ENCODE data around the gene CIROP. TPM values are rescaled to one million over a fixed set of nuclear protein-coding genes. Genes with fewer than 3 reads are reported as not detected.
A peak's percentile ranks its signal among the peaks of the same experiment; 100 is the strongest.

The CIROP gene
- total RNA-seq, 4 donors from 2014 or later = not detected

GRCh38 chr14:23063601-23064000 is 41.2 kb downstream of the CIROP start:
- TF ChIP-seq POLR2A (IDR thresholded peaks at IDR 0.05) = no peak
- TF ChIP-seq, protein P1, sequence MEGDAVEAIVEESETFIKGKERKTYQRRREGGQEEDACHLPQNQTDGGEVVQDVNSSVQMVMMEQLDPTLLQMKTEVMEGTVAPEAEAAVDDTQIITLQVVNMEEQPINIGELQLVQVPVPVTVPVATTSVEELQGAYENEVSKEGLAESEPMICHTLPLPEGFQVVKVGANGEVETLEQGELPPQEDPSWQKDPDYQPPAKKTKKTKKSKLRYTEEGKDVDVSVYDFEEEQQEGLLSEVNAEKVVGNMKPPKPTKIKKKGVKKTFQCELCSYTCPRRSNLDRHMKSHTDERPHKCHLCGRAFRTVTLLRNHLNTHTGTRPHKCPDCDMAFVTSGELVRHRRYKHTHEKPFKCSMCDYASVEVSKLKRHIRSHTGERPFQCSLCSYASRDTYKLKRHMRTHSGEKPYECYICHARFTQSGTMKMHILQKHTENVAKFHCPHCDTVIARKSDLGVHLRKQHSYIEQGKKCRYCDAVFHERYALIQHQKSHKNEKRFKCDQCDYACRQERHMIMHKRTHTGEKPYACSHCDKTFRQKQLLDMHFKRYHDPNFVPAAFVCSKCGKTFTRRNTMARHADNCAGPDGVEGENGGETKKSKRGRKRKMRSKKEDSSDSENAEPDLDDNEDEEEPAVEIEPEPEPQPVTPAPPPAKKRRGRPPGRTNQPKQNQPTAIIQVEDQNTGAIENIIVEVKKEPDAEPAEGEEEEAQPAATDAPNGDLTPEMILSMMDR (IDR thresholded peaks at IDR 0.05) = no peak
- intact Hi-C loops (cut with DNase I; ENCODE audit: low total_unique reads) = no loop called here
- no peak for DNase-seq (ENCODE audit: low spot score in 2 of 2)
- no peak overlapping the region for H3K4me3 ChIP-seq (ENCODE audit: low read depth, poor library complexity, severe bottlenecking)
- whole genome bisulfite sequencing, 2 donors = 79 to 85% methylated on average over 5 of the region's 5 CpGs

DNA sequence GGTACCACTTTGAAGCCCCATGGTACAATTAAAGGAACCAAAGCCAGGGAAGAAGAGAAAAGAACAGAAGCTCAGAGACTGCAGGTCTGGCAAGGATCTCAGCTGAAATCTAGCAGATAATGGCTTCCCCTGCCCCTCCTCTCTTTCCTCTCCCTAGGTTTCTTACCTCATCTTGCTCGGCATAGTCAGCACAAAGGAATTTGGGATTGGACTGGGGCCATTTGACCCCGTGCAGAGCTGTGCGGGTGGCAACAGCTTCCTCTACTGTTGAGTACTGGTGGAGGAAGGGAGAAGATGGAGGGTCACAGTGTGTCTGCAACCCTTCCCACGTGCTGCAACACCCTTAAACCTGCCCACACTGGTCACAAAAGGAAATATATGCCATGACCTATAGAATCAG is 42.8 kb downstream of the CIROP start:
- DNase-seq (ENCODE audit: low spot score in 2 of 2) = peak; percentile 74 to 92
- TF ChIP-seq, protein P1 (IDR thresholded peaks at IDR 0.05) = no peak
- TF ChIP-seq POLR2A (IDR thresholded peaks at IDR 0.05) = no peak
- 10 to 20% methylated on average over 4 of the region's 4 CpGs for WGBS, 2 donors
- no peak overlapping the region for H3K4me3 ChIP-seq (ENCODE audit: low read depth, poor library complexity, severe bottlenecking)
- intact Hi-C loops (cut with DNase I; ENCODE audit: low total_unique reads) = no loop called here

- peak in 1 of 2 donors; percentile 79 for DNase-seq (ENCODE audit: low spot score in 2 of 2)
- no peak overlapping the region for H3K4me3 ChIP-seq (ENCODE audit: low read depth, poor library complexity, severe bottlenecking)
- WGBS, 2 donors = 93 to 94% methylated on average over 17 of the region's 17 CpGs
- TF ChIP-seq, protein P1 (IDR thresholded peaks at IDR 0.05) = no peak
- no peak for TF ChIP-seq POLR2A (IDR thresholded peaks at IDR 0.05)
- intact Hi-C loops (cut with DNase I; ENCODE audit: low total_unique reads) = no loop called here
Measured at GRCh38 chr14:23060536-23061260, 44.1 kb downstream of the CIROP start.

DNA sequence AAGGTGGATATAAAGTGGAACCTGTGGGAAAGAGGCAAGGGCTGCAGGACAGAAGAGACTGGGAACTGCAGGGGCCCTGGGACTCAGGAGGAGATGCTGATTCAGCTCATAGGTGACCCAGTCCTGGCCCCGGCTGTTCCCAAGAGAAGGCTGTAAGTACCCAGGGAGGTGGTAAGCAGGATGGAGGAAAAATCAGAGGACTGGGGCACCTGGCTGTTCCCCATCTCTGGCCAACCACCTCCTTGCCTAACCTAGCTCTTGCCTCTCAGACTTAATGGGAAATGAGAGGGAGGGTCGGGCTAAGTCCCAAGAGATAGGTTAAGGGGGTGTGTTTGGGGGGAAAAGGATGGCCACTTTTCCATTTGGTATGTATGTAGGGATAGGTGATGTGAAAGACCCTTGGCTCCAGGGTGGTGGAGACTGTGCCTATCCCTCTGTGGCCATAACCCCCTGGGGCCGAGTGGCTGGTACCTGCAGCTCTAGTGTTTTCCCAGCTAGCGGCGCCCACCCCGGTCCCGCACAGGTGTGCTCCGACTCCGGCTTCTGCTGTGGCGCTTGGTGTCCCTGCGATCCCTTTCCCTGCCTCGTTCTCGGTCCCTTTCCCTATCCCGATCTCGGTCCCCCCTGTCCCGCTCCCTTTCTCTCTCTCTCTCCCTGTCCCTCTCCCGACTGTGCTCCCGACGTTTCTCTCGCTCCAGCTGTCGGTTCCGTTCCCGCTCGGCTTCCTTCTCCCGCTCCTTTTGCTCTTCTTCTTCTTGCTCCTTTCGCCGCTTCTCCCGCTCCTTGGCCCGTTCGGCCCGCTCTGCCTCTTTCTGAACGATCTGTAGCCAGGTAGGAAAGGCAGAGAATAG is 45.9 kb downstream of the CIROP start:
- 90% methylated on average over 32 of the region's 32 CpGs for WGBS, 2 donors
- no peak overlapping the region for H3K4me3 ChIP-seq (ENCODE audit: low read depth, poor library complexity, severe bottlenecking)
- DNase-seq (ENCODE audit: low spot score in 2 of 2) = peak in 1 of 2 donors; percentile 85
- no peak for TF ChIP-seq POLR2A (IDR thresholded peaks at IDR 0.05)
- TF ChIP-seq, protein P1 (IDR thresholded peaks at IDR 0.05) = no peak
- intact Hi-C loops (cut with DNase I; ENCODE audit: low total_unique reads) = loop anchor here (2.0 kb wide), 1 partner anchor 72 kb away; no protein-coding TSS in a partner anchor

DNA sequence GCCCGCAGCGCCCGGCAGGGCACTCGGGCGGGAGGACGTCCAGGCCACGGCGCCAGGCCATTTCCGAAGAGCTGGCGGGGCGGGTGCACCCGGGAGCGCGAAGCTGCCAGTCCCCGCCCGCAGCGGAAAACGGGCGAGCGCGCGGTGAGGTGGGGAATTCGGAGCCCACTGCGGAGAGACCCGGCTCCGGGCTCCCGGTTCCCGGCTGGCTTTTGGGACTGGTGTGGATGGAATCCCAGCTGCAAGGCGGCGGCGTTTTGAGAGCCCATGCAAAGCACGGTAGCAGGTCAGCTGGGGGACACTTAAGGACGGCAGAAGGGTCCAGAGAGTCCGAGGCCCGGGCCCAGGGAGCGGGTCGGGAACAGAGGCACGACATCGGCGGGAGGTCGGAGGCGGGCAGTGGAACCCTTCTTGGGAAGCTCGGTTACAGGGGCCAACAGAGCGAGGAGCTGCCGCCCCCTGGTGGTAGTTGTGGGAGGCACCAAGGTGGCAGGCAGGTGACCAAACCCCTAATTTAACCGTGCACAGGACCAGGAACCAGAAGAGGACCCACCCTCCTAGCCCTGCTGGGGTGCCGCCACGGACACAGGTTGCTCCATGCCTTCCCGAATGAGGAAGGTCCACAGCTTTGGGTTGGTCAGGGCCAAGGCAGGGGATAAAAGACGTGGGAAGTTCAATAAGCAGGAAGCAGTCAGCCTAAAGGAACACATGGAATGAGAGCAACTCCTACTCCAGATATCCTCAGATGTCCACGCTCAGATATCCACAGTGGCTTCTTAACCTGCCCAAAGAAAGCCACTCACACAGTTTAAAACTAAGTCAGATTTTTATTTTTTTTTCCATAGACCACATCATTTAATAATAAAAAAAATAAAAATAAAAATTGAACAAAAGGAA is 46.8 kb downstream of the CIROP start:
- H3K4me3 ChIP-seq (ENCODE audit: low read depth, poor library complexity, severe bottlenecking) = peak overlapping the region; percentile 52
- intact Hi-C loops (cut with DNase I; ENCODE audit: low total_unique reads) = loop anchor here (2.0 kb wide), 1 partner anchor 71 kb away; no protein-coding TSS in a partner anchor
- peak; percentile 80 to 98 for DNase-seq (ENCODE audit: low spot score in 2 of 2)
- no peak for TF ChIP-seq POLR2A (IDR thresholded peaks at IDR 0.05)
- TF ChIP-seq, protein P1 (IDR thresholded peaks at IDR 0.05) = peak in 1 of 3 donors; percentile 89
- WGBS, 2 donors = 1 to 2% methylated on average over 16 to 23 of the region's 51 CpGs

Measured in lower leg skin (tissue), 4 donors.